ENCODE data around the gene MUC3A. TPM values are rescaled to one million over a fixed set of nuclear protein-coding genes. Genes with fewer than 3 reads are reported as not detected.

The MUC3A gene
- total and polyA plus RNA-seq, 10 of the 15 experiments (the other 5 are each of a cell fraction or from before 2014, with no cell fraction given), result 0.07 to 0.10 TPM; not detected in 8

DNA sequence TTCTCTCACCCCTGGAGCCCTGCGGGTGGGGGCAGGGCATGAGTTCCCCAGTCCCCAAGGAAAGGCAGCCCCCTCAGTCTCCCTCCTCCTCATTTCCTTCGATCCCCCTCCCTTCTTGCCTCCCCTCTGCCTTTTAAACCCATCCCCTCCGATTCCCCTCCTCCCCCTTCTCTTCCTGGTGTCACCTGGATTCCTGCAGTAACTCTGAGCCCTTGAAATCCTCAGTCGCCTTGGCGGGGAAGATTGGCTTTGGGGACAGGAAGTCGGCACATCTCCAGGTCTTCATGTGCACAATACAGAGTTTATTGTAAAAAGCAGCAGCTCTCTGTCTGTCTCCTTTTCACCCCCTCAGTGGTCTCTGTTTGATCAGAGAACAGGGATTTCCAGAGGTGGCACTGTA, 18.7 kb downstream of the MUC3A start:
- Histone ChIP-seq H3K36me3 (ENCODE audit: control insufficient read depth in 2 of 2, insufficient read depth in 2 of 2, low read length in 1 of 2) (no peaks in the 10 kb centered on the region), H3K4me1 (ENCODE audit: control insufficient read depth, insufficient read depth, low read length) (no peaks in the 10 kb centered on the region), H4K20me1 (ENCODE audit: control insufficient read depth, insufficient read depth) (peaks cover 3% of the 10 kb centered on the region), H3K4me2 (ENCODE audit: control insufficient read depth, insufficient read depth) (no peak overlapping the region), H3K27ac (ENCODE audit: control insufficient read depth, insufficient read depth) (no peak overlapping the region), H3K4me3 (no peak overlapping the region), H3K79me2 (ENCODE audit: control insufficient read depth, insufficient read depth, low read length) (no peaks in the 10 kb centered on the region), H3K9ac (ENCODE audit: control insufficient read depth, insufficient read depth, low read length) (no peak overlapping the region), H3K27me3 (replicated peaks in 1 of 2; ENCODE audit: control insufficient read depth in 2 of 2, insufficient read depth in 2 of 2, low read length in 1 of 2) (peaks cover 3 to 15% of the 10 kb centered on the region in 2 experiments; a peak in 3 of 4 replicates), H3K9me3 (replicated peaks; ENCODE audit: control insufficient read depth, insufficient read depth, low read length) (no peaks in the 10 kb centered on the region; the same call in 2 of the 3 replicates), H2AFZ (ENCODE audit: control insufficient read depth, low read depth, low read length) (no peak overlapping the region)
- in situ Hi-C loops (cut with MboI) (loop anchor here (5.0 kb wide), 1 partner anchor 84 kb away; no protein-coding TSS in a partner anchor), intact Hi-C loops (cut with micrococcal nuclease; ENCODE audit: unreplicated experiment) (loop anchor here (5.0 kb wide), 1 partner anchor 76 kb away; no protein-coding TSS in a partner anchor)
- DNase-seq (ENCODE audit: low read depth, low spot score), result no peak
- ChIA-PET RAD21 (ENCODE audit: unreplicated experiment) (no interaction called here), CTCF (interaction anchor here (1.2 kb wide), 1 partner anchor 91 kb away, joined by 4 read pairs; no protein-coding TSS in a partner anchor), POLR2A (no interaction called here), SMC1A (ENCODE audit: uncharacterized antibody, unreplicated experiment) (no interaction called here)
- no peak for FAIRE-seq
- ATAC-seq, result no peak
- WGBS (ENCODE audit: insufficient coverage, insufficient replicate concordance, low lambda C conversion rate, missing lambda C conversion rate), result 0% methylated on average over 6 of the region's 6 CpGs
- TF ChIP-seq BHLHE40 (IDR thresholded peaks at IDR 0.05; ENCODE audit: borderline replicate concordance in 1 of 2, low read depth in 2 of 2, low read length in 1 of 2), result no peak
- BruUV-seq (replicated peaks), result no TSS peak

DNA sequence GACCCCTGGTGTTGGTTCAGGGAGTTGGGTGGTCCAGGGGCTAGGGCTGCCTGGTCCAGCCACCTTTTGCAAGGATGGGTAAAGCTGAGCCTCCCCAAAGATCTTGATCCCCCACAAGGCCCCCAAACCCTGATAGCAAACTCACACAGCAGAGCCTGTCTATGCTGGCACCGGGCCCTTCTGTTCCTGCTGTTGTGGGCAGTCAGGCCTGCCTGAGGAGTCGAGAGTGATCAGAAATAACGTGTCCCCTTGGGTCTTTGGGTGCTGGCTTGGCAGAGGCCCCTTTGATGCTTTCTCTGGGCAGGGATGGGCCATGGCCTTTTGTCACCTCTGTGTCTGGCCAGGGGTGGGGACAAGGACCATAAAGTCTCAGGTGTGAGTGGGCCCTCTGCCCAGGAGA, 19.3 kb downstream of the MUC3A start:
- RAD21 ChIA-PET (ENCODE audit: unreplicated experiment), result no interaction called here
- SMC1A ChIA-PET (ENCODE audit: uncharacterized antibody, unreplicated experiment), result no interaction called here

More for the DNA sequence above, 19.3 kb downstream of the MUC3A start:
- Histone ChIP-seq H3K4me2 (ENCODE audit: control insufficient read depth, insufficient read depth) (no peak overlapping the region), H3K79me2 (ENCODE audit: control insufficient read depth, insufficient read depth, low read length) (no peaks in the 10 kb centered on the region), H2AFZ (ENCODE audit: control insufficient read depth, low read depth, low read length) (no peak overlapping the region), H3K27ac (ENCODE audit: control insufficient read depth, insufficient read depth) (no peak overlapping the region), H3K9ac (ENCODE audit: control insufficient read depth, insufficient read depth, low read length) (no peak overlapping the region), H3K36me3 (ENCODE audit: control insufficient read depth in 2 of 2, insufficient read depth in 2 of 2, low read length in 1 of 2) (no peaks in the 10 kb centered on the region), H3K9me3 (replicated peaks; ENCODE audit: control insufficient read depth, insufficient read depth, low read length) (no peaks in the 10 kb centered on the region; the same call in 2 of the 3 replicates), H4K20me1 (ENCODE audit: control insufficient read depth, insufficient read depth) (peaks cover 3% of the 10 kb centered on the region), H3K4me3 (no peak overlapping the region), H3K27me3 (replicated peaks in 1 of 2; ENCODE audit: control insufficient read depth in 2 of 2, insufficient read depth in 2 of 2, low read length in 1 of 2) (peaks cover 3 to 15% of the 10 kb centered on the region in 2 experiments; a peak in 3 of 4 replicates), H3K4me1 (ENCODE audit: control insufficient read depth, insufficient read depth, low read length) (no peaks in the 10 kb centered on the region)
- ATAC-seq (no peak), FAIRE-seq (no peak), DNase-seq (ENCODE audit: low read depth, low spot score) (no peak)
- 7% methylated on average over 3 of the region's 3 CpGs for WGBS (ENCODE audit: insufficient coverage, insufficient replicate concordance, low lambda C conversion rate, missing lambda C conversion rate)
- in situ Hi-C loops (cut with MboI) (loop anchor here (5.0 kb wide), 1 partner anchor 84 kb away; no protein-coding TSS in a partner anchor), intact Hi-C loops (cut with micrococcal nuclease; ENCODE audit: unreplicated experiment) (loop anchor here (5.0 kb wide), 1 partner anchor 76 kb away; no protein-coding TSS in a partner anchor)
- no peak for TF ChIP-seq GATAD2B (conservative IDR thresholded peaks at IDR 0.05; ENCODE audit: low read depth)
- no peak for TF ChIP-seq ZNF622 (IDR thresholded peaks at IDR 0.05)
- no peak for TF ChIP-seq ASH2L (IDR thresholded peaks at IDR 0.05; ENCODE audit: borderline replicate concordance, low read depth)
- TF ChIP-seq PML (IDR thresholded peaks at IDR 0.05; ENCODE audit: low read length), result no peak
- TF ChIP-seq, protein P1, sequence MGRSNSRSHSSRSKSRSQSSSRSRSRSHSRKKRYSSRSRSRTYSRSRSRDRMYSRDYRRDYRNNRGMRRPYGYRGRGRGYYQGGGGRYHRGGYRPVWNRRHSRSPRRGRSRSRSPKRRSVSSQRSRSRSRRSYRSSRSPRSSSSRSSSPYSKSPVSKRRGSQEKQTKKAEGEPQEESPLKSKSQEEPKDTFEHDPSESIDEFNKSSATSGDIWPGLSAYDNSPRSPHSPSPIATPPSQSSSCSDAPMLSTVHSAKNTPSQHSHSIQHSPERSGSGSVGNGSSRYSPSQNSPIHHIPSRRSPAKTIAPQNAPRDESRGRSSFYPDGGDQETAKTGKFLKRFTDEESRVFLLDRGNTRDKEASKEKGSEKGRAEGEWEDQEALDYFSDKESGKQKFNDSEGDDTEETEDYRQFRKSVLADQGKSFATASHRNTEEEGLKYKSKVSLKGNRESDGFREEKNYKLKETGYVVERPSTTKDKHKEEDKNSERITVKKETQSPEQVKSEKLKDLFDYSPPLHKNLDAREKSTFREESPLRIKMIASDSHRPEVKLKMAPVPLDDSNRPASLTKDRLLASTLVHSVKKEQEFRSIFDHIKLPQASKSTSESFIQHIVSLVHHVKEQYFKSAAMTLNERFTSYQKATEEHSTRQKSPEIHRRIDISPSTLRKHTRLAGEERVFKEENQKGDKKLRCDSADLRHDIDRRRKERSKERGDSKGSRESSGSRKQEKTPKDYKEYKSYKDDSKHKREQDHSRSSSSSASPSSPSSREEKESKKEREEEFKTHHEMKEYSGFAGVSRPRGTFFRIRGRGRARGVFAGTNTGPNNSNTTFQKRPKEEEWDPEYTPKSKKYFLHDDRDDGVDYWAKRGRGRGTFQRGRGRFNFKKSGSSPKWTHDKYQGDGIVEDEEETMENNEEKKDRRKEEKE (IDR thresholded peaks at IDR 0.05), result no peak
- no peak for TF ChIP-seq SPI1 (IDR thresholded peaks at IDR 0.05; ENCODE audit: borderline replicate concordance, insufficient read depth, low read depth, low read length)
- TF ChIP-seq RFX5 (IDR thresholded peaks at IDR 0.05; ENCODE audit: low read depth, low read length), result no peak
- TF ChIP-seq, protein P2, sequence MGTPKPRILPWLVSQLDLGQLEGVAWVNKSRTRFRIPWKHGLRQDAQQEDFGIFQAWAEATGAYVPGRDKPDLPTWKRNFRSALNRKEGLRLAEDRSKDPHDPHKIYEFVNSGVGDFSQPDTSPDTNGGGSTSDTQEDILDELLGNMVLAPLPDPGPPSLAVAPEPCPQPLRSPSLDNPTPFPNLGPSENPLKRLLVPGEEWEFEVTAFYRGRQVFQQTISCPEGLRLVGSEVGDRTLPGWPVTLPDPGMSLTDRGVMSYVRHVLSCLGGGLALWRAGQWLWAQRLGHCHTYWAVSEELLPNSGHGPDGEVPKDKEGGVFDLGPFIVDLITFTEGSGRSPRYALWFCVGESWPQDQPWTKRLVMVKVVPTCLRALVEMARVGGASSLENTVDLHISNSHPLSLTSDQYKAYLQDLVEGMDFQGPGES (IDR thresholded peaks at IDR 0.05), result no peak
- ChIA-PET POLR2A (no interaction called here), CTCF (no interaction called here)
- no TSS peak for BruUV-seq (replicated peaks)
